DMS 273 (cell line): ENCODE measurements around the gene TRPM2.

Experiments
- DNase-seq: peaks from one replicate; lab custom pipeline; 2025; ENCODE audit not compliant: unreplicated experiment; lab: John Stamatoyannopoulos, UW

TRPM2 gene

DNA sequence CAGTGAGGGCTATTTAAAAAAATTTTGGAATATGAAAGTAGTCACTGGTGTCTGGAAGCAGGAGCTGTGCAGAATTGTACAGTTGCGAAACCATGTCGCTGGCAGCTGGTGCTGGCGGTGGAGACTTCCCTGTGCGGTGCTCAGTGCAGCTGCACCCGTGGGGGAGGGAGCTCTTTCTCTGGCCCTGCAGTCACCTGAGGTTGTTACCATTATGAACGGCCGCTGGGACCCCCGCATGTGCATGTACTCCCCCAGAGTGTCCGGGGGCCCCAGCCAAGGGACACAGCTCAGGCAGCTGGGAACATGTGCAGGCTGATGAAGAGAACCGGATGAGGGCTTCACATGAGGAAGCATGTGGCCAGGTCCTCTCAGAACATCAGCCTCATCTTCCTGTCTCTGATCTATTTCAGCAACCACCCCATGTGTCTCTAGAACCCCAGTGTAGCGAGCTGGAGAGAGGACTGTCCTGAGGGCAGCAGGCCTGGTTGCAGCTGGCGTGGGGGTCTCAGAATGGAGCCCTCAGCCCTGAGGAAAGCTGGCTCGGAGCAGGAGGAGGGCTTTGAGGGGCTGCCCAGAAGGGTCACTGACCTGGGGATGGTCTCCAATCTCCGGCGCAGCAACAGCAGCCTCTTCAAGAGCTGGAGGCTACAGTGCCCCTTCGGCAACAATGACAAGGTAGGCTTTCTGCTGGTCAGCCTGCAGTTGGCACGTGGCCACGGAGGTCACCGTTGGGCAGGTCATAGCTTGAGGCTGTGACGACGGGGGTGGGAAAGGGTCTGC lies at the start of gene TRPM2:
Gene TRPM2 (plus strand): TSS at position 431 of the 780 bp plus-strand sequence. CDS start 80 bp downstream, at position 511.
- DNase-seq = peak; percentile 61

DNA sequence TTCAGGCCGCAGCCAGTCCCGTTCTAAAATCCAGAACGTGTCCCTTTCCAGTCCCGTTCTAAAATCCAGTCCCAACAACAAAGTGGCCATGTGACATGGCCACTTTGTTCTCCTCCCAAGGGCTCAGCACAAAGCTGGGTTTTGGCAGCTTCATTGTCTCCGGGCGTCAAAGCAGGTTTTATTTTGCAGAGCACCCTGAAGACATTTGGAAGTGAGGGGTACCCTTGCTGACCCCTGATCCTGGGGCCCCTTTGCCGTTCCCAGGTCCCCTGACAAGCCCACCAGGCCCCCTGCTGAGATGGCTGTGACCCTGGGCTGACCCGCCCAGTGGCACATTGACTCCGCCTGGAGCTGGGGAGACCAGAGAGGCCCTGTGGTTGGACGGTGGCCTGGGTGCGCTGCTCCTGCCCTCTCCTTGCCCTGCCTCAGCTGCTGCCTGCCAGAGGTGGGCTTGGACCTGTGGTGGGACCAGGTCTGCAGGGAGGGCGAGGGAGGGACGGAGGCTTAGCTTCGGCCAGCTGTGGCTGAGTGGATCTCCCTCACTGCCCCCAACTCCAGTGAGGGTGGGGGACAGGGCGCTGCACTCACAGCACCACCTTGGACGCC lies 49.3 kb upstream of the TRPM2 start:
- no peak for DNase-seq

DNA sequence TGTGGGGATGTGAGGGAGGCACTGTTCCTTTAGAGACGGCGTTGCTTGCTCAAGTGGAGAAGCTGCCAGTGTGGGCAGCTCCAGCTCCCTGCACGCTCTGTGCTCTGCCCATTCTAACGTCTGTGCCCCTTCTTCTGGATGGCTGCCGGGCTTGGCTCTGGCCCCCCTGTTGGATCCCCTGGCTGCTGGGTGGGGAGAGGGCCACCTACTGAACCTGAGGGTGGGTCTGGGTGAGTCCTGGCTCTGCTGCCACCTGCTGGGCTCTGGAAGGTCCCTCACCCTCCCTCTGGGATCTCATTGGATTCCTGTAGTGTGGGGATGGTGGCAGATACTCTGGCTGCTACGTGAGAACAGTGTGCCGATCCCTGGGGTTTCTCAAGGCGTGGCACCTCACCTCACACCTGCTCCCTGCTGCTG lies 48.5 kb upstream of the TRPM2 start:
- DNase-seq = peak; percentile 66

DNA sequence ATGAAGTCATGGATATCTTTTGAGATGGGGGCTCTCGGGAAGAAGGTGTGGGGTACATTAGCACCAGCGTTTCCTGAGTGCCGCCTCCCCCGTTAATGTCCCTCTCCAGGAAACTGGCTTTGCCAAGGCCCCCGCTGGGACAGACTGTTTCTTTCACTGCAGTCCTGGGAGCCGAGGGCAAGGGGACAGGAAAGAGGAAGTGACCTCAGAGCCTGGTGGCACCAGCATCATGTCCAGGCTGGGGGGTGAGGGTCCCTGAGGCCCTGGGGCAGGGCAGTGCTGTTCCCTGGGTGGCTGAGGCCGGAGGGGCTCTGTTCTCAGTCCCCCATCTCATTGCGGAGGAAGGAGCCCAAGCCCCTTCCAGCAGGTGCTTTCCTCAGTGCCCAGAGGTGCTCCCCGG lies 47.7 kb upstream of the TRPM2 start:
- DNase-seq = no peak

DNA sequence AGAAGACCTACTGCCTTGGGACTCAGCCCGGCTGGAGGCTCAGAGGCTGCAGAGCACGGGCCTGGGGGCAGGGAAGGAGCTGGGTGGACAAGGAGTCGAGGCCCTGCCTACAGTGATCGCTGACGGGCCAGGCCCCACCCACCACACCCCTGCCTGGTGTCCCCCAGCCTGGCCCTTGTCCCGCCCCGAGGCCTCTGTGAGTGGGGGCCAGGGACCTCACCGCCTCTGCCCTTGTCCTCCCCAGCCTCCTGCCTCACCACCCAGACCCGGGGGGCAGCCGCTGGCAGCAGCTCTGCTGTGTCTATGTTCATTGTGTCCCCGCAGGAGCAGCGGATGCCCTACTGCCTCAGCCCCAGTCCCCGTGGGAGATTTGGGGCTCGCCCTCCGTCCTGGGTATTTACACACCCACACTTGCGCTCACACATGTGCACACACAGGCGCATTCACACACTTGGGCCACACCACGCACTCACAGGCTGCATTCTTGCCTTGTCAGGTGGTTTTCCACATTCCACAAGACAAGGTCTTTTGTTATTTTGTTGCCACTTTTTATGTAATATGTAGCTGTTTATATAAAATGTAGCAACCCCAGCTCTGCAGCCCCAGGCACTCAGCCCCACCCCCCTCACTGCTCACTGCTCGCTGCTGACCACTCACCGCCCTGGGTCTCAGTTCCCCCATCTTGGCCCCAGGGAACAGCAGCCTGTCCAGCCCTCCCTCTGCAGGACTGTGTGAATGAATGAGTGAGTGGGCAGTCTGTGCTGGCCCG lies 46.3 kb upstream of the TRPM2 start:
- DNase-seq = no peak

DNA sequence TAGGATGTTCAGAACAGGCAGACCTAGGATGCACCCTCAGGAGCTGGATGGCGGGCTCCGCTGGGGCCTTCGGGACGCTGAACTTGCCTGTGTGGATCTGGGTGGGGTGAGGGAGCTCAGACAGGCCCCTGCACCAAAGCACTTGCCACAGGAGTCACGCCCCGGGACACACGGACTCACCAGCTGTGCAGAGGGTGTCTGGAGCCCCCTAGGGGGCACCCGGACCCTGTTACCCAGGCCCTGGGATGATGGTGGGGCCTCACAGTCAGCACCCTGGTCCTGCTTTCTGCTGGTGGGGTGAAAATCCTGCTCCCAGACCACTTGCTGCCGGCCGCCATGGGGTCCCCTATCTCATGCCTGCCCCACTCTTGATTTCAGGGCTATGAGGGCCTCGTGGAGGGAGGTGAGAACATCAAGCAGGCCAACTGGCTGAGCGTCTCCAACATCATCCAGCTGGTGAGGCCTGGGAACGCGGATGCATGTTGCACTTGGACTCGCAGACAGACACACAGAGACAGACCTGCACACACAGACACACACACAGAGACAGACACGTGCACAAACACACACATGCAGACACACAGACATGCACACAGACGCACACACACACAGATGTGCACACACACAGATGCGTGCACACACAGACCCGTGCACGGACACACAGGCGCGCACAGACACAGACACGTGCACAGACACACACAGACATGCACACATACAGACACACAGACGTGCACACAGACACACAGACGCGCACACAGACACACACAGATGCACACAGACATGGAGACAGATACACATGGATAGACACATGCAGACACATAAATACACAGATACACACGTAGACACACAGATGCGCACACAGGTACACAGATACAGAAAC lies 42.6 kb upstream of the TRPM2 start:
- DNase-seq = peak; percentile 18

DNA sequence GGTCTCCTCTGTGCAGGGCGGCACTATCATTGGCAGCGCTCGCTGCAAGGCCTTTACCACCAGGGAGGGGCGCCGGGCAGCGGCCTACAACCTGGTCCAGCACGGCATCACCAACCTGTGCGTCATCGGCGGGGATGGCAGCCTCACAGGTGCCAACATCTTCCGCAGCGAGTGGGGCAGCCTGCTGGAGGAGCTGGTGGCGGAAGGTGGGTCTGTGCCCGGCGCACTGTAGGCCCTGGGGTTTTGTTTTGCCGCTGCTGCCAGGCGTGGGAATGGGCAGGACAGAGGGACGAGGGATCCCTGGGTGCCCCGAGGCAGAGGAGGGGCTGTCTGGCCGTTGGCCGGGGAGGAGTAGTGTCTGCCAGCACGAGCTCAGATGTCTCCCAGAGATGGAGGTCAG lies 41.3 kb upstream of the TRPM2 start:
- no peak for DNase-seq

DNA sequence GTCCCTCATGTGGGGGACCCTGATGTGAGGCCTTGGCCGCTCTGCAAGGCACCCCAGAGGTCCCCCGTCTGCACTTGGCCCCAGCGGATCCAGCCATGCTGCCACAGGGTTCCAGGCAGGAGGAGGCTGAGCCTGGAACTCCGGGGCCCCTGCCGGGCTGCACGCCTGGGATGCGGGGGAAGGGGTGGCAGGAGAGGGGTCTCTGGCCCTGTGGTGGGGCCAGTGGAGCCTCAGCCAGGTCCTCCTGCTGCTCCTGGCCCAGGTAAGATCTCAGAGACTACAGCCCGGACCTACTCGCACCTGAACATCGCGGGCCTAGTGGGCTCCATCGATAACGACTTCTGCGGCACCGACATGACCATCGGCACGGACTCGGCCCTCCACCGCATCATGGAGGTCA lies 40.7 kb upstream of the TRPM2 start:
- DNase-seq = no peak

DNA sequence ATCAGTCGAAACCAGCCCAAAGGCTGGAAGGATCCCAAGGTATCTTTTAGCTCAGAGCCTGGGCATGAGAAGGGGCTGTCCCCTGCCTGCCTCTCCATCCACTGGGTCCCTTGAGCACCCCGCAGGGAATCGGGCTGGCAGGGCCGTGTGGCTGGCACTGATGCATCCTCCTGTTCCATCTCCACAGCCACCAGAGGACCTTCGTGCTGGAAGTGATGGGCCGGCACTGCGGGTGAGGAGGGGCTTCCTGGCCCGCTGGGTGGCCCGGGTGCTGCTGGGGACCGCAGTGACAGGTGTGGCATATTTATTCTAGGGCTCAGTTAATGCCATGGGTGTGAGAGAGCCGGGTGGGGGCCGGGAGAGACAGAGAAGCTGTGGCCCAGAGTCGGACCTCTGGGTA lies 40.0 kb upstream of the TRPM2 start:
- DNase-seq = no peak

DNA sequence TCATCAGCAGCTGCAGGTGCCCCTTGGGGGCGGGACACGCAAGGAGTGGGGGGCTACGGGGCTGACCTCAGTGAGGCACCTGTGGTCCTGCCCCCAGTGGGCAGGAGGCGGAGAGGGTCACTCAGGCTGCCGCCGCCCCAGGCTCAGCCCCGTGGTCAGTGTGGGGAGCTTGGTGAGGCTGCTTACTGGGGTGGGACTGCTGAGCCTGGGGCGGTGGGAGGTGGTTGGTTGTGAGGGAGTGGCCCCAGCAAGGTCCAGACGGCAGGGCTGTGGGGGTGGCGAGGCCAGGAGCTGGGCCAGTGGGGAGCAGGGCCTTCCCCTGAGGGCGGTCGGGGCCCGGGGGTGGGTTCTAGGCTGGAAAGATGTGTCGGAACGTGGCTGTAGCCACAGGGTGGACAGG lies 39.3 kb upstream of the TRPM2 start:
- no peak for DNase-seq

DNA sequence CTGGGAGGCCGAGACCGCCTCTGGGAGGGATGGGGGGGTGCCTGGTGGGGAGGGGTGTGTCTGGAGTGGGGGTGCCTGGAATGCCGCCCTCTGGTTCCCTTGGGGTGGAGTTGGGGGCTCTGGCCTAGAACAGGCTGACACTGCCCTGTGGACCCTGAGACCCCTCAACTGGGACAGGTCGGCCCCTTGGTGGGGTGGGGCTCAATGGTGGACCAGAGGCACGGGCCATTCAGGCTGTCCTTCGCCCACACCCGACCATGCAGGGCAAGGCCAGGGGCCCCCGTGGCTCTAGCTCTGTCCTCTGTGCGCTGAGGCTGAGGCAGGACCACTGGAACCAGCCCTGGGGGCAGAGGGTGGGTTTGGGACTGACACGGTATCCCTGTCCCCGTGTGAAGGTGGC lies 38.9 kb upstream of the TRPM2 start:
- DNase-seq = no peak

DNA sequence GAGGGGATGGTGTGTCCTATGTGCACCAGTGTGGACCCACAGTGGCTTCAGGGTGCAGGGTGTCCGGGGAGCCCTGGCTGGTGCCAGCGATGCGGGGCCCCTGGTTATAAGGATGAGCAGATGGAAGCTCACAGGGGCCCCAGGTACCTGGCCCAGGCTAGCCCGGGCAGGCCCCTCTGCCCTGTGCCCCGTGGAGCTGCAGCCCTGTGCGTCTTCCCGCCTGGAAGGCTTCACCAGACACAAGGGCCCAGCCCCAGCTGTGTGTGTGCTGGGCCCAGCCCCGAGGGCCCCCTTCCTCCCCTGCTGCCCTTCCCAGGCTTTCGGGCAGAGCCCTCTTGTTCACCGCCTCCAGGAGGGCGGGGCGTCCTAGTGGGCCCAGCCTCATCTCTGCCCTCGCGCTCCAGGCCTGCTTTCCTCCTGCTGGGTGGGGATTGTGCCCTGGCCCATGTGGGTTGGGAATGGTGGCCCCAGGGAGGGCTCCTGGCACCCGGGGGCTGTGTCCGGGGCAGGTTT lies 37.7 kb upstream of the TRPM2 start:
- peak; percentile 46 for DNase-seq

DNA sequence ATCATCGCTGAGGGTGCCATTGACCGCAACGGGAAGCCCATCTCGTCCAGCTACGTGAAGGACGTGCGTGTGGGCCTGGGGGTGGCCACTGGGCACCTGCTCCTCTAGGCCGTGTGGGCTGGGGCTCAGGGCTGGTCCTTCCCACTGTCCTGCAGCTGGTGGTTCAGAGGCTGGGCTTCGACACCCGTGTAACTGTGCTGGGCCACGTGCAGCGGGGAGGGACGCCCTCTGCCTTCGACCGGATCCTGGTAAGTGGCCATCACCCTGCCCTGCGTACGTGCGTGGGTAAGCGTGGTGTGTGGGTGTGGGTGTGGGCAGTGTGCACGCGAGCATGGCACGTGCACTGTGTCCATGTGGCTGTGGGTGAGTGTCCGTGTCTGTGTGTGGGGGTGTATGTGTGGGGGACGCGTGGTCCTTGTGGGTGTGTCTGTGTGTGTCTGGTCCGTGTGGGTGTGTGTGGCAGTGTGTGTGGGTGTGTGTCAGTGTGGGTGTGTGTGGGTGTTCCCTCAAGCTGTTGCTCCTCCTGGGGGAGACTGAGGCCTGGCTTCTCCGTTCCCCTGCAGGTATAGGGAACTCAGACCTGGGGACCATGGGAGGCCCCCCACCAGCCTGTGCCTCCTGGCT lies 37.0 kb upstream of the TRPM2 start:
- DNase-seq = no peak

DNA sequence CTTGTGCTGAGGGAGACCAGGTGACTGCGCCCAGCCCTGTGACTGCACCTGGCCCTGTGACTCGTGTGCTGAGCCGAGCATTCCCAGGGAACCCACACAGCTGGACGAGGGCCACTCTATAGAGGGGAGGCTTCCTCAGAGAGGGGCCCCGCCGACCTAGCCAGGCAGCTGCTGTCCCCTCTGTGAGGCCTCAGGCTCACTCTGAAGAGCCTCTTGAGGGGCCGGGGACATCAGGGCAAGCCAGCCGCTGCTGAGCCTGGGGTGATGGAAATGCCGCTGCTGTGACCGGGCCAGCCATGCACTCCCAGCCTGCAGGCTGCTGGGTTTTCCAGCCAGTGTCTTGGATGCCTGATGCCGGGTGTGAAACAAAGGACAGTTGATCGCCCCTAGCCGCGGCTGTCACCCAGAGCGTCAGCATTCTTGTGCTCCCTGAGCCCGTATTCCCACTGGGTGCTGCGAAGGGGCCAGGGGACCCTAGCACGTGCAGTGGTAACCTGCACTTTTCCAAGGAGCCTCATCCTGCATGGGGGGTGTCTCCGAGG lies 36.1 kb upstream of the TRPM2 start:
- DNase-seq = no peak

DNA sequence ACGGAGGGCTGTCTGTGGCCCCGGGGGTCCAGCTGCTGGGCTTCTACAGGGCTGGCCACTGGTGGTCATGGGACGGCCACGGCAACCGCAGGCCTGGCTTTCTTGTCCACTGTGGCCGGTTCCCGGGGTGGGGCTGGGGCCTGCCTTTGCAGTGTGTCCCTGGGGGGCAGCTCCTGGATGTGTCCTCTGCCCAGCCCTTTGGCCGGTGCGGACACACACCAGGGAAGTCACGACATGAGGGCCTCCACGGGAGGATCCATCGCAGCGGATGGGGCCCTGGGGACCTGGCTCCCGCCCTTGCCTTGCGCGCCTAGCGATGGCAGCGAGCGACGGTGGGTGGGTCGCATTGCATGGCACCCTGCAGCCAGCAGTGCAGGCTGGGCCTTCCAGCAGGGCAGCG lies 35.5 kb upstream of the TRPM2 start:
- no peak for DNase-seq

DNA sequence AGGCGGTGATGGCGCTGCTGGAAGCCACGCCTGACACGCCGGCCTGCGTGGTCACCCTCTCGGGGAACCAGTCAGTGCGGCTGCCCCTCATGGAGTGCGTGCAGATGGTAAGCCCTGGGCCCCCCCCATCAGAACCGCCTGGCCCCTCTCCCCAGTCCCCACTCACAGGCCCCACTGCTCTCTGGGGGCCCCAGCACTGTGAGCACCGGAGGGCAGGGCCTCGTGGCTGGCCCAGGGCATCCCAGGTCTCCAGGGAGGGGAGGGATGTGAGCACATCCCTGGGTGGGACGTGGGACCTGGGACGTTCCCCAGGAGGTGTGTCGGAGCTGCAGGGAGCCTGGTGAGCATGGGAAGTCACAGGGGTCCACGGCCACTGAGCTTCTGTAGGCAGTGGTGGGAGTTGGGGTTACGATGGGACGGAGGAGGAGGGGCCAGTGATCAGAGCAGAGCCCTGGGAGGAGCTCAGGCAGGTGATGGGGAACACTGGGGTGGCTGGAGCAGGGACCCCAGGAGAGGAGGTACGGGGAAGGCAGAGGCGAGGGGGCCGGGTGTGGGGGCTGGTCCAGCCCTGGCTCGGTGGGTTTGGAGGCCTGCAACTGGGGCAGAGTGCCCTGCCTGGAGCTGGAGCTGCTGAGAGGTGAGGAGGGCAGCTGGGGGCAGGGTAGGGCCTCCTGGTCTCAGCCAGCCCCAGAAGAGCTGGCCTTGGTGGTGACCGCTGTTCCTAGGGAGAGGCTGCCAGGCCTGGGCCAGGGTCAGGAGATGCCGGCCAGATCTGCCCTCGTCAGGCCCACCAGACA lies 34.7 kb upstream of the TRPM2 start:
- DNase-seq = no peak

DNA sequence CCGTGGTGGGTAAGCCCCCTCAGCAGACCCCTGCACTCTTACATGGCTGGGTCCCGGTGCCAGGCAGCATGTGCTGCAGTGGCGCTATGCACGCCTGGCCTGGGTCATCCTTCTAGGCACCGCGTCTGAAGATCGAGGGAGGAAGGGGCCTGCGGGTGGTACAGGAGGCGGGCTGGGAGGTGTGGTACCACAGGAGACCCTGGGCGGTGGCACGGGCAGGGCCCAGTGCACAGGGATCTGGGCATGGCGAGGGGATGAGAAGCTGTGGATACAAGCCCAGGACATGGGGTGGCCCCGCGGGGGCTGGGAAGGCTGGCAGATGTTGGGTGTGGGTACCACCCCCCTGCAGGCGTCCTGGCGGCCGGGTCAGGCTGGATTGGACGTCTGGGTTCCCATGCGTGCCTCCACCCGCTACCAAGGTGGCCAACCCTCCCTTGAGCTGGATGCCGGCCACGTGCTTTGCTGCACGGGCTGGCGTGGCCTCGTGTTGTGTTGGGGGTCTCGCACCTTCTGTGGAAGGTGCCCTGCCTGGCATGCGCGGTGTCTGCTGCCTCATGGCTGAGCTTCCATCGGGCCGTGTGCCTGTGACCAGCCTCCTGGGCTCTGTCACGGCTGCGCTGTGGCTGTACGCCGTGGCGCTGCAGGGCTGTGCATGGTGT lies 33.9 kb upstream of the TRPM2 start:
- DNase-seq = no peak

DNA sequence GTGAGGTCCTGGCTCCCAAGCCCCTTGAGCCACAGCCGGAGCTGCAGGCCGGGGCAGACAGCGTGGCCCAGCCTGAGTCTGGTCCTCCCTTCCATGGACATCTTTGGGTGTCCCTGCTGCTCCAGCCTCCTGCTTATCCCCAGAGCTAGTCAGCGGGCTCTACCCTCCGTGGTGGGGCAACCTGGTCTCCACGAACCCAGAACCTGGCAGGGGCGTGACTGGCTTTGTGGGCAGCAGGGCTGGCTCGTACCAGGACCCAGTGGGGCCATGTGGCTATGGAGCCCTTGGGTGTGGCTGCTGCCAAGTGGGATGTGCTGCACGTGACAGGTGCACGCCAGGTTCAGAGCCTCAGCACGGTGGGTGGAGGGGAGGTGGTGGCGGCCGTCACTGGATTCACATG lies 32.6 kb upstream of the TRPM2 start:
- DNase-seq = no peak
